GM12878 (cell line): ENCODE measurements around the gene KTN1. TPM values are rescaled to one million over a fixed set of nuclear protein-coding genes. Genes with fewer than 3 reads are reported as not detected.

ENCODE experiments used
- ATAC-seq: fragments of 200-7000 bp; cut with Tn5 transposase; 3 replicates; pipeline ENCODE4 v1.9.1; 2020; ENCODE audit warnings: mild to moderate bottlenecking, moderate library complexity
- BruUV-seq: library from RNA; stranded (reverse); fragments of 400-500 nt; replicated peaks from 2 replicates; lab custom pipeline; 2021; lab: Mats Ljungman, UMichigan
- CTCF ChIA-PET: fragments of 300-600 bp; sonication (Branson Sonifier 250); formaldehyde crosslinking; extraction: SDS; loops from one replicate; lab custom pipeline; 2021; ENCODE audit warnings: inconsistent platforms; lab: Yijun Ruan, JAX
- POLR2A ChIA-PET: fragments of 350-600 bp; formaldehyde crosslinking; extraction: SDS; loops from one replicate; lab custom pipeline; 2021; ENCODE audit warnings: inconsistent platforms; lab: Charles Lee
- RAD21 ChIA-PET: fragments of 300-600 bp; sonication (Branson Sonifier 250); formaldehyde crosslinking; loops from one replicate; lab custom pipeline; 2023; ENCODE audit warnings: antibody characterized with exemption; ENCODE audit not compliant: unreplicated experiment; lab: Charles Lee
- SMC1A ChIA-PET: fragments of 300-600 bp; sonication (Branson Sonifier 250); formaldehyde crosslinking; loops from one replicate; lab custom pipeline; 2023; ENCODE audit not compliant: unreplicated experiment, uncharacterized antibody; lab: Charles Lee
- DNase-seq: peaks from one replicate; pipeline ENCODE4 v3.0.0-alpha.2; 2011; ENCODE audit warnings: low read depth, low spot score
- FAIRE-seq: peaks from 3 replicates; lab custom pipeline; 2011; peaks lifted over from hg19 to GRCh38; lab: Jason Lieb, UNC
- H2AFZ ChIP-seq: 2 replicates; pipeline ENCODE4 v1.6.0; 2011; ENCODE audit warnings: low read depth, low read length, control low read depth; ENCODE audit not compliant: control insufficient read depth
- H3K27ac ChIP-seq: 2 replicates; pipeline ENCODE4 v1.5.1; 2011; ENCODE audit warnings: control low read depth; ENCODE audit not compliant: control insufficient read depth, insufficient read depth
- H3K27me3 ChIP-seq, 2 experiments: replicated peaks in 1 of 2; 2 replicates each; pipeline versions ENCODE4 v1.6.0 to v1.6.1; 2011; ENCODE audit warnings: low read length in 1 of 2; ENCODE audit not compliant: control insufficient read depth in 2 of 2, insufficient read depth in 2 of 2
- H3K36me3 ChIP-seq, 2 experiments: 2 replicates each; pipeline ENCODE4 v1.5.1; 2011; ENCODE audit warnings: low read length in 1 of 2; ENCODE audit not compliant: control insufficient read depth in 2 of 2, insufficient read depth in 2 of 2
- H3K4me1 ChIP-seq: 2 replicates; pipeline ENCODE4 v1.6.1; 2011; ENCODE audit warnings: mild to moderate bottlenecking, low read length, moderate library complexity, mixed read lengths; ENCODE audit not compliant: control insufficient read depth, insufficient read depth
- H3K4me2 ChIP-seq: 2 replicates; pipeline ENCODE4 v1.6.0; 2011; ENCODE audit warnings: control low read depth; ENCODE audit not compliant: control insufficient read depth, insufficient read depth
- H3K4me3 ChIP-seq: fragments of 200-600 bp; sonication (generic); 2 replicates; pipeline ENCODE4 v1.5.1; 2016
- H3K79me2 ChIP-seq: 2 replicates; pipeline ENCODE4 v1.6.0; 2011; ENCODE audit warnings: low read length; ENCODE audit not compliant: control insufficient read depth, insufficient read depth
- H3K9ac ChIP-seq: 2 replicates; pipeline ENCODE4 v1.8.0; 2011; ENCODE audit warnings: low read length, control low read depth, mixed read lengths; ENCODE audit not compliant: control insufficient read depth, insufficient read depth
- H3K9me3 ChIP-seq: replicated peaks from 3 replicates; pipeline ENCODE4 v1.5.1; 2011; ENCODE audit warnings: mild to moderate bottlenecking, low read length; ENCODE audit not compliant: control insufficient read depth, insufficient read depth
- H4K20me1 ChIP-seq: 2 replicates; pipeline ENCODE4 v1.6.0; 2011; ENCODE audit not compliant: control insufficient read depth, insufficient read depth
- ZBTB11 ChIP-seq: fragments of 450-650 bp; formaldehyde crosslinking; IDR thresholded peaks from 2 replicates; pipeline ENCODE4 v1.5.0; 2022; ENCODE audit warnings: mild to moderate bottlenecking, missing genetic modification characterization
- WGBS: methylation state at CpG from one replicate; pipeline ENCODE4 v1.1.6; 2016; ENCODE audit warnings: low lambda C conversion rate; ENCODE audit not compliant: insufficient replicate concordance, insufficient coverage; ENCODE audit errors: missing lambda C conversion rate; 5-methylcytosine and 5-hydroxymethylcytosine counted together
- in situ Hi-C: fragments of 300-500 bp; cut with MboI; formaldehyde crosslinking; loops from 9 replicates; pipeline ENCODE4 v1.14.3; 2018; ENCODE audit warnings: mixed read lengths
- intact Hi-C: fragments of 100-400 bp; cut with micrococcal nuclease; formaldehyde crosslinking; loops from one replicate; pipeline ENCODE4 v1.14.2; 2022; ENCODE audit not compliant: unreplicated experiment
- polyA plus RNA-seq, 11 experiments: library from polyadenylated mRNA; depleted of rRNA in 4 of 11; unstranded in 6 of 11; stranded (reverse) in 5 of 11; fragments of >200 nt; fragmentation: Nextera tagmentation in 4 of 11; fragmentation: Illumina TruSeq in 1 of 11; extraction: Ambion mirVana in 4 of 11; extraction: Trizol in 1 of 11; gene quantifications; 1 replicate in 1 of 11; 2 replicates in 10 of 11; pipeline versions ENCODE4 v1.2.1 to v1.2.3, GENCODE V29; 2011 to 2016; ENCODE audit warnings: inconsistent platforms in 2 of 11, missing spikeins in 2 of 11, low read depth in 1 of 11
- total RNA-seq, 4 experiments: library from RNA; depleted of rRNA in 3 of 4; stranded (reverse); fragments of >200 nt in 3 of 4; fragmentation: Illumina TruSeq in 1 of 4; extraction: Trizol in 1 of 4; gene quantifications; 2 replicates each; pipeline versions ENCODE4 v1.2.1 to v1.2.3, GENCODE V29; 2013 to 2021

KTN1 gene
- total and polyA plus RNA-seq, 10 of the 15 experiments (the other 5 are each of a cell fraction or from before 2014, with no cell fraction given): 50.6 to 154 (median 84.2) TPM

- Histone ChIP-seq H3K4me2 (no peak overlapping the region), H3K27me3 (no peaks in the 10 kb centered on the region), H3K36me3 (no peaks in the 10 kb centered on the region; a peak in 1 of 4 replicates), H3K27ac (no peak overlapping the region), H3K9me3 (no peaks in the 10 kb centered on the region), H3K79me2 (no peaks in the 10 kb centered on the region), H4K20me1 (no peaks in the 10 kb centered on the region), H3K4me1 (peaks cover 21% of the 10 kb centered on the region), H3K4me3 (no peak overlapping the region), H2AFZ (no peak overlapping the region), H3K9ac (no peak overlapping the region)
- in situ Hi-C loops: no loop called here
- 20% methylated on average over 5 of the region's 5 CpGs for WGBS
- DNase-seq: no peak
- CTCF ChIA-PET: interaction anchor here (1.3 to 1.4 kb wide), 3 partner anchors 8 to 255 kb away, joined by 4 read pairs; no protein-coding TSS in a partner anchor
- intact Hi-C loops: no loop called here
- peak; percentile 74 for FAIRE-seq
- POLR2A ChIA-PET: no interaction called here
- RAD21 ChIA-PET: no interaction called here
- peak; percentile 69 for ATAC-seq
- no TSS peak for BruUV-seq
- no peak for TF ChIP-seq ZBTB11
- TF ChIP-seq, all 136 proteins: peak for 0
- SMC1A ChIA-PET: interaction anchor here (1.0 kb wide), 1 partner anchor 244 kb away, joined by 5 read pairs; no protein-coding TSS in a partner anchor
Measured at GRCh38 chr14:55689981-55690871, 110.2 kb downstream of the KTN1 start.
